HG03460 (cell line): Measurements from ENCODE around the gene CAPZA2.
A peak's percentile ranks its signal among the peaks of the same experiment; 100 is the strongest.
"Not testable (repeated sequence)": the region's sequence is repeated elsewhere in the genome, so short reads cannot be mapped to it uniquely, and the experiment has no call there.

ENCODE experiments used
- ATAC-seq: cut with Tn5 transposase; IDR thresholded peaks from one replicate; pipeline ENCODE4 v1.9.1; 2021; ENCODE audit not compliant: unreplicated experiment

The CAPZA2 gene

GRCh38 chr7:116912269-116912909 lies 50.0 kb downstream of the CAPZA2 start:
- ATAC-seq = no peak

DNA sequence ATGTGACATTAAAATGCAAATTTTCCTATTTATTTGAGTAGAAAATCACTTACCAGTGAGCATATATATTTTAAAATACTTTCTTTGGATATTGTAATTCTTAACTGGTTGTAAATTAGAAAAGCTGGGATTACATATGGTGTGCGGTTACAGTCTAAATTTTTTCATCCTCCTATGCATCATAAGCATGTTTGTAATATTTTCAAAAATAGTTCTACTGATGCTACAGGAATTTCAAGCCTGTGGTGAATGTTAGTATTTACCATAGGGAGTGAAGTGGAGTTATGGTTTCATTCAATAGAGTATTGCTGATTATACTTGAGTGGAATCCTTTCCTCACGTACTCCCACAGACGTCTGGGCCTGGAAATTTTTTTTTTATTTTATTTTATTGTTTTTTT lies 56.3 kb downstream of the CAPZA2 start:
- ATAC-seq = no peak

GRCh38 chr7:116920359-116920758 lies 58.0 kb downstream of the CAPZA2 start:
- no peak for ATAC-seq

DNA sequence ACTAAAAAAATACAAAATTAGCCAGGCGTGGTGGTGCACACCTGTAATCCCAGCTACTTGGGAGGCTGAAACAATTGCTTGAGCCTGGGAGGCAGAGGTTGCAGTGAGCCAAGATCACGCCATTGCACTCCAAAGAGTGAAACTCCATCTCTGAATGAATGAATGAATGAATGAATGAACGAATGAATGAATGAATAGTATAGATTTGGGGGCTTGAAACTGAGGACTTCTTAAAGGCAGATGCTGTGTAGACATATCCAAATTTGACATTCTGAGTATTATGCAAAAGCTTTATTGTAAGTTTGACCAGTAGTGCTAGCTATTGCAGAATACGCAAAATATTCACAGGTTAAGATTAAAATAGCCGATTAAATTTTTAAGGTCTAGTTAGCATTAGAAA lies 60.2 kb downstream of the CAPZA2 start:
- no peak for ATAC-seq

DNA sequence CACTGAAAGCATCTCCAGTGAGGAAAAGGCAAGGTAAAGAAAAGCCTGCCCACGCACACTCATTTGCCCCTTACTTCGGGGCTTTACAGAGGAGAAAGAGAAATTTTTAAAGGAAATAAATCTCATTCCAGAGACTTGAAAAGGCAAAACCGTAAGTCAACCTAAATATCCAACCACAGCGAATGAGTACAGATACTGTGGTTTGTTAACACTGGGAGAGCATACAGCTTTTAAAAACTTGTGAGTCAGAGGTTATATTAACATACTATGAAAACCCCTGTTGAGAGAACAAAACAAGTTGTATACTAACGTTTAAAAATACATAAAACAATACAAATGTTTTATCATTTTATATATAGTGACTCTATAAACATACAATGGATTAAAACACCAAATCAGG lies 62.4 kb downstream of the CAPZA2 start:
- no peak for ATAC-seq

DNA sequence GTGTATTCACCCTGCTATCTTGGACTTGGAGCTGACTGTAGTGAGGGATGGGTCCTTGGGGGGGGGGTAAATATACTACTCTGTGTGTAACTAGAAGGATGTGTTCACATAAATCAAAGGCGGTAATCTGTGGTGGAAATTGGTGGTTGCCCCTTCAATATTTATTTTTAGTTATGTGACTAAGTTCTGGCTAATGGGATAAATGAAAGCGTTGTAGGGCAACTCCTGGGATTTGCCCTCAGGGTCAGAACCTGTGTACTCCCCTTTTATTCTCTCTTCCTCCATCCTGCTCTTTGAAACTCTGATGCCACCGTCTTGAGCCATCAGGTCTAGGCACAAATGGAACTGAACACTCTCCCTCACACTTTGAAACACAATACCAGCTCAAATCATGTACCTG lies 66.6 kb downstream of the CAPZA2 start:
- ATAC-seq = no peak

GRCh38 chr7:116929914-116930913 lies 67.8 kb downstream of the CAPZA2 start:
- peak; percentile 74 for ATAC-seq

- ATAC-seq = no peak
These were observed 70.2 kb downstream of the CAPZA2 start for GRCh38 chr7:116932566-116932965.

GRCh38 chr7:116933465-116933864 lies 71.1 kb downstream of the CAPZA2 start:
- no peak for ATAC-seq

GRCh38 chr7:116934580-116934979 lies 72.2 kb downstream of the CAPZA2 start:
- ATAC-seq = no peak

DNA sequence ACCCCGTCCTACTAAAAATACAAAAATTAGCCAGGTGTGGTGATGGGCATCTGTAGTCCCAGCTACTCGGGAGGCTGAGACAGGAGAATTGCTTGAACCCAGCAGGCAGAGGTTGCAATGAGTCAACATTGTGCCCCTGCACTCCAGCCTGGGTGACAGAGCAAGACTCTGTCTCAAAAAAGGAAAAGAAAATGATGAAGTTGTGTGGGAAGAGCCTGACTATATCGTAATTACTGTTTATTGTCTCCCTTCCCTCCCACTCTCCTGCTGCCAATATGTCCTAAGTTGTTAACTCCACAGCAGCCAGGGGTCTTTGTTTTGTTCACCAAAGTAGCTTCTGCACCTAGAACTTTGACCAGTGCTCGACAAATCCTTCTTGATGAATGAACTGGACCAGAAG lies 74.5 kb downstream of the CAPZA2 start:
- ATAC-seq = not testable (repeated sequence)

DNA sequence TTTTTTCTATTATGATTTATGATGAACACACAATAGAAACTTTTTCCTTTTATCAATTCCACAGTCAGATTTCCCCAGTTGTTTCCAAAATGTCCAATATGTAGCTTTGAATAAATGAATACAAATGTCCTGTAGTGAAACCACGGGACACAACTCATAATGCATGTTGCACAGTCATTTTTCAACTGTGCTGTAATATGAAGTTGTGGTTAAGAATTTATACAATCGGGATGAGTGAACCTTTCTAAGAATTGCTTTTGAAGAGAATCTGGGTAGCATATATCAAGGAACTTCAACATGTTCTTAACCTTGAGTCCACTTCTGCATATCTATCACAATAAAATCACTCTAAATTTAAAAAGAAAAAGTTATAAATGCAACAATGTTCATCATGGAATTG lies 76.3 kb downstream of the CAPZA2 start:
- no peak for ATAC-seq

DNA sequence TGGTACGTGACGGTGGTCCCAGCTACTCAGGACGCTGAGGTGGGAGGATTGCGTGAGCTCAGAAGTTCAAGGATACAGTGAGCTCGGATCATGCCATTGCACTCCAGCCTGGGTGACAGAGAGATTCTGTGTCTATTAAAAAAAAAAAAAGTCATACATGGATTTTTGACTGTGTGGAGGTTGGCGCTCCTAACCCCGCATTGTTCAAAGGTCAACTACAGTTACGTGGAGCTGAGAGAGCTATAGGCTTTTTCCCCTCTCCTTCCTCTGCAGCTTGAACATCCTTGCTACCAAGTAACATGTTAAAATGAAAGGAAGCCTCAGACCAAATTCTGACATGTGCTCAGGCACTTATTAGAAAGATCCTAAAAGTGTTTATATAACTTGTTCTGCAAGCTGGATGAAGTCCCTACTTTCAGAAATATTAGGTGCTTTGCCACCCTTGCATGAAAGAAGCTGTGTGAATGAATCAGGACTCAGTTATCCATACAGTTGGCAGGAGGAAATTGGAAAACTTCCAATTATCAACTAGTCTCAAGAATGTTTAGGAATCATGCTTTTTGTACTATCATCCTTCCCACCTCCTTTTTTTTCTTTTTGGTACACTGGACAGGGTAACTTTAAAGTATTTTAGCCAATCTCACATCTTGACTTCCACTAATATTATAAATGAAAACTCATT lies 78.4 kb downstream of the CAPZA2 start:
- ATAC-seq = no peak

GRCh38 chr7:116942504-116942903 lies 80.1 kb downstream of the CAPZA2 start:
- ATAC-seq = no peak

DNA sequence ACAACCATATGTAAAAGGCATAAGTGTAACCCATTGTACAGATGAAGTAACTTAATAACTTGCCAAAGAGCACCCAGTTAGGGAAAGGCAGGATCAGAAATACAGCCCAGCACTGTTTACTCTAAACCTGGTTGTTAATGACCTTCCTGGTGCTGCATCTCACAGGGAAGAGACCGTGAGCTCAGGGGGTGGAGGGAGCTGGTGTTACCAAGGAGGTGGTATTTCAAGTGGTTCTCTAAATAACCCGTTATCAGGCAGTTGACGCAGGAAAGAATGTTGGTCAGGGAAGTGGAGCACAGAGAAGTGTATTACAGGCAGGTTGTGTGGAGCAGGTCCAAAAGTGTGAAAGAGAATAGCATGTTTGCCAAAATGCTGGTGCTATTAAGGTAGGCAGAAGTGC lies 86.5 kb downstream of the CAPZA2 start:
- no peak for ATAC-seq

GRCh38 chr7:116949941-116950801 lies 87.8 kb downstream of the CAPZA2 start:
- no peak for ATAC-seq

- ATAC-seq = no peak
These were observed 88.5 kb downstream of the CAPZA2 start for GRCh38 chr7:116950889-116951351.

- no peak for ATAC-seq
These were observed 89.2 kb downstream of the CAPZA2 start for GRCh38 chr7:116951366-116952292.

- ATAC-seq = peak; percentile 16
These were observed 90.4 kb downstream of the CAPZA2 start for GRCh38 chr7:116952635-116953371.
